Measurements from ENCODE around the gene ANKK1.
A peak's percentile ranks its signal among the peaks of the same experiment; 100 is the strongest.

GRCh38 chr11:113387605-113388211 is at the start of gene ANKK1:
- TF ChIP-seq, protein P1, sequence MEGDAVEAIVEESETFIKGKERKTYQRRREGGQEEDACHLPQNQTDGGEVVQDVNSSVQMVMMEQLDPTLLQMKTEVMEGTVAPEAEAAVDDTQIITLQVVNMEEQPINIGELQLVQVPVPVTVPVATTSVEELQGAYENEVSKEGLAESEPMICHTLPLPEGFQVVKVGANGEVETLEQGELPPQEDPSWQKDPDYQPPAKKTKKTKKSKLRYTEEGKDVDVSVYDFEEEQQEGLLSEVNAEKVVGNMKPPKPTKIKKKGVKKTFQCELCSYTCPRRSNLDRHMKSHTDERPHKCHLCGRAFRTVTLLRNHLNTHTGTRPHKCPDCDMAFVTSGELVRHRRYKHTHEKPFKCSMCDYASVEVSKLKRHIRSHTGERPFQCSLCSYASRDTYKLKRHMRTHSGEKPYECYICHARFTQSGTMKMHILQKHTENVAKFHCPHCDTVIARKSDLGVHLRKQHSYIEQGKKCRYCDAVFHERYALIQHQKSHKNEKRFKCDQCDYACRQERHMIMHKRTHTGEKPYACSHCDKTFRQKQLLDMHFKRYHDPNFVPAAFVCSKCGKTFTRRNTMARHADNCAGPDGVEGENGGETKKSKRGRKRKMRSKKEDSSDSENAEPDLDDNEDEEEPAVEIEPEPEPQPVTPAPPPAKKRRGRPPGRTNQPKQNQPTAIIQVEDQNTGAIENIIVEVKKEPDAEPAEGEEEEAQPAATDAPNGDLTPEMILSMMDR (IDR thresholded peaks at IDR 0.05) = peak in 2 of 3 experiments; percentile 11 to 14
- no peak for TF ChIP-seq POLR2AphosphoS5 (IDR thresholded peaks at IDR 0.05)

Measured in esophagus muscularis mucosa (tissue), 3 donors.